Immature natural killer cell (primary cell): ENCODE data around the gene RUBCN. TPM values are rescaled to one million over a fixed set of nuclear protein-coding genes. Genes with fewer than 3 reads are reported as not detected.
"Not testable (repeated sequence)": the region's sequence is repeated elsewhere in the genome, so short reads cannot be mapped to it uniquely, and the experiment has no call there.

Source experiments
- DNase-seq, 3 donors: peaks; one replicate each; pipeline ENCODE4 v3.0.0; 2022; ENCODE audit warnings: mixed read lengths in 1 of 3
- H3K27ac Mint-ChIP-seq, 6 donors: one replicate each; pipeline ENCODE4 v1.8.0; 2020; ENCODE audit warnings: mixed read lengths in 6 of 6, mild to moderate bottlenecking in 5 of 6, inconsistent platforms in 4 of 6, moderate library complexity in 3 of 6
- H3K27me3 Mint-ChIP-seq, 3 donors: one replicate each; pipeline ENCODE4 v1.8.0; 2020 to 2021; ENCODE audit warnings: low read depth in 3 of 3, mild to moderate bottlenecking in 3 of 3, mixed read lengths in 3 of 3, moderate library complexity in 3 of 3, inconsistent platforms in 1 of 3
- H3K36me3 Mint-ChIP-seq, 3 donors: one replicate each; pipeline ENCODE4 v1.8.0; 2020; ENCODE audit warnings: mixed read lengths in 3 of 3, inconsistent platforms in 2 of 3, mild to moderate bottlenecking in 2 of 3
- H3K4me1 Mint-ChIP-seq, 2 donors: one replicate each; pipeline ENCODE4 v1.8.0; 2020; ENCODE audit warnings: inconsistent platforms in 2 of 2, mild to moderate bottlenecking in 2 of 2, mixed read lengths in 2 of 2, moderate library complexity in 1 of 2
- H3K4me3 Mint-ChIP-seq, 5 donors: one replicate each; pipeline ENCODE4 v1.8.0; 2020; ENCODE audit warnings: mild to moderate bottlenecking in 5 of 5, mixed read lengths in 5 of 5, inconsistent platforms in 3 of 5, moderate library complexity in 3 of 5
- H3K9me3 Mint-ChIP-seq, 6 donors: one replicate each; pipeline ENCODE4 v1.8.0; 2020; ENCODE audit warnings: mild to moderate bottlenecking in 6 of 6, mixed read lengths in 6 of 6, inconsistent platforms in 4 of 6, moderate library complexity in 3 of 6
- polyA plus RNA-seq, 3 donors: library from polyadenylated mRNA; unstranded; fragments of 300-500 nt; fragmentation: Illumina TruSeq; gene quantifications; one replicate each; pipeline ENCODE4 v1.2.3, GENCODE V29; 2021

RUBCN gene
- polyA plus RNA-seq, 3 donors from 2014 or later = 8.9 to 29.9 (median 10.9) TPM

DNA sequence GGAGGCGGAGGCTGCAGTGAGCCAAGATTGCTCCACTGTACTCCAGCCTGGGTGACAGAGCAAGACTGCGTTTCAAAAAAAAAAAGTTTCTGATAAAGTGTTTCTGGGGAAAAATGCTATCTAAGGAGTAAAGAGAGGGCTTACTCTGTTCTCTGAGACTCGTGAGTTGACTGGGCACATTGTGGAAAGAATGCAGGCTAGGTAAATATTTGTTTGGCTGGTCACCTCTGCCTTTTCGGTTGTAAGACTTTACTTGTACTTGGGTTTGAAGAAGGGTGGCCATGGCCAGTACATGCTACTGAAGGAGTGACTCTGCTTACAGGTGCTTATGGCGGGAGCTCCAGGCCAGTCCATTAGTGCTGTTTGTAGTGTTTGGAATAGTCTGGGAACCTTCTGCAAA, 68.7 kb downstream of the RUBCN start:
- H3K27ac Mint-ChIP-seq = no peak overlapping the region
- H3K4me3 Mint-ChIP-seq = no peak overlapping the region
- no peak for DNase-seq
- H3K9me3 Mint-ChIP-seq = no peaks in the 10 kb centered on the region
- no peaks in the 10 kb centered on the region for H3K4me1 Mint-ChIP-seq
- H3K27me3 Mint-ChIP-seq = peaks cover 0 to 5% (median 0%) of the 10 kb centered on the region in 3 donors
- peaks cover 0 to 14% (median 7%) of the 10 kb centered on the region in 3 donors for H3K36me3 Mint-ChIP-seq

DNA sequence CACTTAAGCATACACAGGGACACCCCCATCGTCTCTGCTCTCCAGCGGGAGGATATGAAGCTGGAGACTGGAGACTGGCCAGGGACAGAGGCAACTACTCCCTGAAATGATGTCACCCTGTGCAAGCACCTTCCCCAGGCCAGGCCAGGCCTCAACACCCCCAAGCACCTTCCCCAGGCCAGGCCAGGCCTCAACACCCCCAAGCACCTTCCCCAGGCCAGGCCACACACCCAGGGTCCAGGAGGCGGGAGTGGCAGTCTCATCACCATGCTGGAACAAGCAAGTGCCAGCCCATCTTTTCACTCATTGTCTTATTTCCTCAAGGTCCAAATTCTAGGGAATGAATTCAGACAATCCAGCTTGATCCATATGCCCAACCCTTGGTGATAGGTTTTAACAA, 69.4 kb downstream of the RUBCN start:
- H3K4me1 Mint-ChIP-seq, DNase-seq, H3K27ac Mint-ChIP-seq, H3K9me3 Mint-ChIP-seq, H3K27me3 Mint-ChIP-seq: not testable (repeated sequence)
- Mint-ChIP-seq H3K4me3 (peak overlapping the region in 1 of 5 donors; percentile 21), H3K36me3 (peaks cover 0 to 10% (median 7%) of the 10 kb centered on the region in 3 donors)

DNA sequence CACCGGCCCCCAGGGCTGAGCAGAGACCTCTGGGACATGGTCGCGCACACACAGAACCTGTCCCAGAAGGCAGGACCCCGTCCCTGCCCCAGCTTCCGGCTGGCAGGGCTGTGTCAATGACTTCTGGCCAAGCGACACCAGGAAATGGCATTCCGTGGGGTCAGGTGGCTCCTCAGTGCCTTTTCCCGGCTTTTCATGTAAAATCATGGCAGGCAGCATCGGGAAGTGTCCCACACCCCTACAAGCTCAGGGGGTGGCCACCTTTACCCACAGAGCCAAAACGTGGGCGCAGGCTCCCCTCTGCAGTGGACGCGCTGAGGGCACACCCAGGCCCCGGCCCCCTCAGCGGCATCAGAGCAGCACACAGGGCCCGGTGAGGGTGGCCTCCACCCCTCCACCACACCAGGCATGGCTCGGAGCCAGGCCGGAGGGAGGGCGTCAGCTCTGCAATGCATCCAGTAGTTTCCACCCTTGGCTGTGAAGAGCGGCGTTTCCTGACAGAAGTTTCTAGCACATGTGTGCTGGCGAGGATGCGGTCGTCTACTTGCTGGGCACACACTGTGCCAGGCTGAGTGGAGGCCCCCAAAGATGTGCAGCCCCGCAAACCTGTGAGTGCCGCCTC, 70.4 kb downstream of the RUBCN start:
- H3K36me3 Mint-ChIP-seq, DNase-seq, H3K4me3 Mint-ChIP-seq, H3K27me3 Mint-ChIP-seq, H3K4me1 Mint-ChIP-seq, H3K27ac Mint-ChIP-seq, H3K9me3 Mint-ChIP-seq: not testable (repeated sequence)

DNA sequence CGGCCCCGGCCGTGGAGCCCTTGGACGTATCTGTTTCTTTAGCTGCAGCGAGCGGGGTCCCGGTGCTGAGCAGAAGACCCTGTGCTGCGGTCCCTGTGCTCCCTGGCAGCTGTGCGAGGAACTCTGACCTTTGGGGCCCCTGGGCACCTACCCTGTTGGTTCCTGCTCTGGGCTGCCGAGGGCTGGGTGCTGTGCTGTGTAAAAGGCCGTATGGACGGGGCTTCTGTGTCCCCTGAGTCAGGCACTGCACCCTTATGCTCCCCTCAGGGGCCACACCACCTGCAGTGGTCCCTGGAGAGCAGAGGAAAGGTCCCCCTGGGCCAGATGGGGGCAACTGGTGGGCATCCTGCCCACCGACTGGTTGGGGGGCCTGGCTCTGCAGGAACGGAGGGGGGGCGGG, 71.2 kb downstream of the RUBCN start:
- not testable (repeated sequence) for H3K9me3 Mint-ChIP-seq, H3K4me3 Mint-ChIP-seq, H3K27me3 Mint-ChIP-seq, DNase-seq, H3K27ac Mint-ChIP-seq, H3K36me3 Mint-ChIP-seq, H3K4me1 Mint-ChIP-seq

GRCh38 chr3:197665142-197665491, 71.6 kb downstream of the RUBCN start:
- not testable (repeated sequence) for H3K9me3 Mint-ChIP-seq, H3K36me3 Mint-ChIP-seq, H3K27me3 Mint-ChIP-seq, DNase-seq, H3K4me1 Mint-ChIP-seq, H3K27ac Mint-ChIP-seq
- H3K4me3 Mint-ChIP-seq = peak overlapping the region in 2 of 5 donors; percentile 18 to 53

GRCh38 chr3:197664414-197665141, 72.1 kb downstream of the RUBCN start:
- peak overlapping the region in 3 of 5 donors; percentile 6 to 53 (median 18) for H3K4me3 Mint-ChIP-seq
- H3K9me3 Mint-ChIP-seq, H3K27me3 Mint-ChIP-seq, H3K4me1 Mint-ChIP-seq, H3K36me3 Mint-ChIP-seq, H3K27ac Mint-ChIP-seq: not testable (repeated sequence)
- DNase-seq = peak; percentile 48 to 49 (median 48)

DNA sequence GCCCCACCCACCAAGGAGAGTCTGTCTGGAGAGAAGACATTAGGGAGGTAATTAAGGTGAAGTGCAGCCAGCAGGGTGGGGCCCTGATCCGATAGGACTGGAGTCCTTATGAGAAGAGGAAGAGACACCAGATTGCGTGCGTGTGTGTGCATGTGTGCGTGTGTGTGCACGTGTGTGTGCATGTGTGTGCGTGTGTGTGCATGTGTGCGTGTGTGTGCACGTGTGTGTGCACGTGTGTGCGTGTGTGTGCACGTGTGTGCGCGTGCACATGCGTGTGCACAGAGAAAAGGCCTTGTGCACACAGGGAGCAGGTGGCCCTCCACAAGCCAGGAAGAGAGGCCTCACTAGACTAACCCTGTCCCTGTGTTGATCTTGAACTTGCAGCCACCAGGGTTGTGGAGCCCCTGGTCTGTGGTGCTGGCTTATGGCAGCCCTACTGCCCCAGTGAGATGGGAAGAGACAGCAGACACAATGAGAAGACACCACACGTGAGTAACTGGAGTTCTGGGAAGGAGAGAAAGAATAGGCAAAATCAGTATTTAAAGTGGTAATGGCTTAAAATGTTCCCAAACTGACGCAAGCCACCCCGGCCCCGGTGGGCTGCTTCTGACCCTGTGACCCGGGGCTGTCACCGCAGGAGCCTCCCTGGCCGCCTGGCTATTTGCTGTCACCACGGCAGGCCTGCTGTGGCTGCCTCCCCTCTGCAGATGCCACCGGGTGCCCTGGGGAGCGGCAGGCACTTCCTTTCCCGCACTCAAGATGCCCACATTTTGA, 73.2 kb downstream of the RUBCN start:
- not testable (repeated sequence) for H3K4me3 Mint-ChIP-seq, H3K27me3 Mint-ChIP-seq, H3K27ac Mint-ChIP-seq

GRCh38 chr3:197662352-197662751, 74.4 kb downstream of the RUBCN start:
- peak overlapping the region in 1 of 6 donors; percentile 28 for H3K27ac Mint-ChIP-seq
- H3K9me3 Mint-ChIP-seq, DNase-seq, H3K27me3 Mint-ChIP-seq, H3K4me1 Mint-ChIP-seq, H3K36me3 Mint-ChIP-seq, H3K4me3 Mint-ChIP-seq: not testable (repeated sequence)

More for the DNA sequence above, 73.2 kb downstream of the RUBCN start:
- H3K4me1 Mint-ChIP-seq, H3K9me3 Mint-ChIP-seq, DNase-seq, H3K36me3 Mint-ChIP-seq: not testable (repeated sequence)

DNA sequence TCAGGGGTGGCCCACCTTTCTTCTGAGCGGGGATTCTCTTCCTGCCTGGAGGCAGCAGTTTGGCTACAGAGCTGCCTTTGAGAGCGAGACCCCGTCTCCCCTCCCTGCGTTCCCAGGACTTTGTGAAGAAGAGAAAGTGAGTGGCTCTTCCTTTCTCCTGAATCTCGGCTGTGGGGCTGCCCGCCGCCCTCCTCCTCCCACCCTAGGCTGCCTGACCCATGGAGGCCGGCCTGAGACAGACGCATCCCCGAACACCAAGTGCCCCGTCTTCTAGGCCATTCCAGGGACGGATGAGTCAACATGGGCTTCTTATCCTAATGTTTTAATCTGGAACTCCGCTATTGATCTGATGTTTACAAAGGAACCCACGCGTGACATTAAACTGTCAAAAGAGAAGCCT, 74.8 kb downstream of the RUBCN start:
- H3K4me3 Mint-ChIP-seq, H3K4me1 Mint-ChIP-seq, H3K27me3 Mint-ChIP-seq, H3K36me3 Mint-ChIP-seq, DNase-seq, H3K9me3 Mint-ChIP-seq, H3K27ac Mint-ChIP-seq: not testable (repeated sequence)

DNA sequence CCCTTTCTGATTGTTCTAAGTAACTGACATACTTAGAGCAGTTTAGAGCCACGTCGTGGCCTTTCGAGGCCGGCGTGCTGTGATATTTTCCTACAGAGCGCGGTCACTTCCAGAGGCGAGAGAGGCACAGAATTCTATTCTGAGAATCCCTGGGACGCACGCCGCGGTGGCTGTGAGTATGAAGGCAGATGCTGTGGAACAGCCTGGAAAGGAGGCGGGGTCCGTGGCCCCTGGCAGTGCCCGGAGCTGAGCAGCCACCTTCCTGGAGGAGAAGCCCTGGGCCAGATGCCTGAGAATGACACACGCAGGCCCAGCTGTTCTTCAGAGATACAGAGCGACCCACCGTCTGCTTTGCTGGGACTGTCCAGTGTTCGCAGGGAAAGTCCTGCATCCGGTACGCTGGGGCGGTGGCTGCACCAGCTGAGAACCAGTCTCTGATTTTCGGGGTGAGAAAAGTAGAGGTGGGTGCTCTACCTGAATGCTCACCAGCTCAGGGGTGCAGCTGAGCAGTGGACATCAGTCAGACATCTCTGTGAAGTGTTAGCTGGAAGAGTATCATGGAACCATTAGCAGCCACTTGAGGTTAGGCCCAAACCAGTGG, 75.4 kb downstream of the RUBCN start:
- H3K27ac Mint-ChIP-seq, DNase-seq, H3K4me3 Mint-ChIP-seq, H3K36me3 Mint-ChIP-seq, H3K4me1 Mint-ChIP-seq, H3K9me3 Mint-ChIP-seq, H3K27me3 Mint-ChIP-seq: not testable (repeated sequence)

GRCh38 chr3:197659701-197660100, 77.0 kb downstream of the RUBCN start:
- H3K4me3 Mint-ChIP-seq, H3K27me3 Mint-ChIP-seq, H3K9me3 Mint-ChIP-seq, H3K27ac Mint-ChIP-seq, DNase-seq, H3K36me3 Mint-ChIP-seq, H3K4me1 Mint-ChIP-seq: not testable (repeated sequence)

DNA sequence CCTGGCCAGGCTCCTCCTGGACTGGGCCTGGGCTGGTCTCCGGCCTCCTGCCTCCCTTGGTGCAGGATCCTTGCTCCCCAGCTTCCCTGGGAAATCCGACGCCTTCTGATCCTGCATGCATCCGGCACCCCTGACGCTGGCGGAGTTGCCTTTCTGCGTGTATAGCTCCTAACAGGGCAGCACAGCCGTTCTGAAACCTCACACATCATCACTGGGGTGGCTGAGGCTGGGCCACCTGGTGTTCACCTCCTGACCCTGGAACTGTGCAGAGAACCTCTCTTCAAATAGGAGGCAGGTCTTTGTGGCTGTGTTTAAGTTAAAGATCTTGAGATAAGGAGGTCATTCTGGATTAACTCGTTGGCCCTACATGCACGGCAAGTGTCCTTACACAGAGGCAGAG, 77.6 kb downstream of the RUBCN start:
- H3K4me1 Mint-ChIP-seq, H3K27ac Mint-ChIP-seq, H3K9me3 Mint-ChIP-seq, DNase-seq, H3K4me3 Mint-ChIP-seq, H3K27me3 Mint-ChIP-seq, H3K36me3 Mint-ChIP-seq: not testable (repeated sequence)

GRCh38 chr3:197658706-197659105, 78.0 kb downstream of the RUBCN start:
- not testable (repeated sequence) for H3K4me1 Mint-ChIP-seq, H3K36me3 Mint-ChIP-seq, H3K27ac Mint-ChIP-seq, H3K27me3 Mint-ChIP-seq, H3K9me3 Mint-ChIP-seq, DNase-seq, H3K4me3 Mint-ChIP-seq

DNA sequence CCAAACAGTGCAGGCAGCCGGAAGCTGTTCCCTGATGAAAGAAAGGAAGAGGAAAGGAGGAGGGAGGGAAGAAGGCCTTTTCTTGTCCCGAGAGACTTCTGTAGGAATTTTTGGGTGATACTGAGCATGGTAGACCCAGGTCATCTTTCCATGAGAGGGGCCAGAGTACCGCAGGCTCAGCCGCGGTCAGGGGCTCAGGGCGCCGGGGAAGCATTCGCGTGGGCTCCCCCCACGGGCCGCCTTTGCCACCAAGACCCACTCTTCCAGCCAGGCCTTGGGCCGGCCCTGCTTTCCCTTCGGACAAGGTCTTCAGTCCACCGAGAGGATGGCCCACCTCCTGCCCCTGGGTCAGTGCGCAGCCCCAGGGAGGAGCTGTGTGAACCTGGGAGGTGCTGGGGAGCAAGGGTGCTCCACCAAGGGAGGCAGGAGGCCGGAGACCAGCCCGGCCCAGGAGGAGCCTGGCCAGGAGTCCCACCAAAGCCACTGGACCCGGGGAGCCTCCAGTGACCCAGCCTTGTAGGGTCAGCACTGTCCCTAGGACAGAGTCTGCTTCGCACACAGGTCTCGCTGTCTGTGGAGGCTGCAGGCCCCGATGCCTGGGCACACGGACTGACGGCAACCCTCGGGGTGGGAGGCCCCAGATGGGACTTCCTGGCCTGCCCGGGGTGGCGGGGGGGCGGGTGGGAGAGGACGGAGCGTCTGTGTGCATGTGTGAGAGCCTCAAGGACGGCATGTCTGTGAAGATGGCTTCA, 79.0 kb downstream of the RUBCN start:
- not testable (repeated sequence) for DNase-seq, H3K4me3 Mint-ChIP-seq, H3K27me3 Mint-ChIP-seq, H3K4me1 Mint-ChIP-seq, H3K27ac Mint-ChIP-seq, H3K9me3 Mint-ChIP-seq, H3K36me3 Mint-ChIP-seq
